Right lobe of liver (tissue), 4 donors: ENCODE data around the gene COPS7A.

Experiments used
- CTCF ChIP-seq, 4 donors: fragments of 200-600 bp in 3 of 4; fragments of 450-650 bp in 1 of 4; IDR thresholded peaks; one replicate each; pipeline versions ENCODE4 v1.5.1 to v1.8.0; 2016 to 2022; ENCODE audit warnings: antibody characterized with exemption in 4 of 4, mild to moderate bottlenecking in 2 of 4
- POLR2A ChIP-seq: fragments of 450-650 bp; IDR thresholded peaks from one replicate; pipeline ENCODE4 v1.6.1; 2017; ENCODE audit warnings: antibody characterized with exemption, mild to moderate bottlenecking
- donor health status: DM: no; HTN: no; CAD: no.
- donor health status: DM: no; HTN: no; CAD: no.
- donor health status: DM: no; HTN: yes; CAD: no.

GRCh38 chr12:6753772-6754356, 30.0 kb downstream of the COPS7A start:
- no peak for TF ChIP-seq POLR2A
- peak in 2 of 4 donors; percentile 2 to 98 for TF ChIP-seq CTCF (IDR thresholded peaks at IDR 0.05)
